A673 (cell line): ENCODE measurements around the gene RNGTT. TPM values are rescaled to one million over a fixed set of nuclear protein-coding genes. Genes with fewer than 3 reads are reported as not detected.

Source experiments
- Bru-seq: library from RNA; stranded (reverse); fragments of 400-500 nt; gene quantifications from one replicate; lab custom pipeline; 2021; lab: Mats Ljungman, UMichigan
- BruChase-seq, 2 experiments: library from RNA; stranded (reverse); fragments of 400-500 nt; gene quantifications; one replicate each; lab custom pipeline; 2021; lab: Mats Ljungman, UMichigan
- BruUV-seq: library from RNA; stranded (reverse); fragments of 400-500 nt; replicated peaks from 2 replicates; lab custom pipeline; 2021; lab: Mats Ljungman, UMichigan
- CTCF ChIA-PET: fragments of 300-600 bp; sonication (Branson Sonifier 250); formaldehyde crosslinking; loops from one replicate; lab custom pipeline; 2022; ENCODE audit warnings: antibody characterized with exemption; lab: Charles Lee
- POLR2A ChIA-PET: fragments of 300-600 bp; sonication (Branson Sonifier 250); formaldehyde crosslinking; loops from one replicate; lab custom pipeline; 2022; ENCODE audit warnings: antibody characterized with exemption; ENCODE audit not compliant: low non-redundant PET; lab: Charles Lee
- DNase-seq: peaks from one replicate; pipeline ENCODE4 v3.0.0-alpha.2; 2015; ENCODE audit warnings: low spot score
- H3K27ac ChIP-seq: fragments of 200-600 bp; sonication (generic); 2 replicates; pipeline ENCODE4 v1.5.1; 2016; ENCODE audit warnings: mixed run types, low read depth, mild to moderate bottlenecking, mixed read lengths, antibody characterized with exemption, low read length; ENCODE audit not compliant: poor library complexity, severe bottlenecking
- H3K27me3 ChIP-seq: fragments of 200-600 bp; sonication (generic); replicated peaks from 2 replicates; pipeline ENCODE4 v1.6.1; 2017; ENCODE audit warnings: mixed run types, low read depth, mild to moderate bottlenecking, mixed read lengths, antibody characterized with exemption, low read length; ENCODE audit not compliant: insufficient read depth, poor library complexity
- H3K36me3 ChIP-seq: fragments of 200-600 bp; sonication (generic); 2 replicates; pipeline ENCODE4 v1.6.1; 2016; ENCODE audit warnings: mixed run types, mild to moderate bottlenecking, mixed read lengths, antibody characterized with exemption, low read length; ENCODE audit not compliant: insufficient read depth, poor library complexity, severe bottlenecking
- H3K4me1 ChIP-seq: fragments of 200-600 bp; sonication (generic); 2 replicates; pipeline ENCODE4 v1.6.1; 2017; ENCODE audit warnings: mixed run types, mild to moderate bottlenecking, mixed read lengths, antibody characterized with exemption, low read length; ENCODE audit not compliant: insufficient read depth, poor library complexity, severe bottlenecking
- H3K4me3 ChIP-seq: fragments of 200-600 bp; sonication (generic); 2 replicates; pipeline ENCODE4 v1.5.1; 2016; ENCODE audit warnings: low read depth, mixed run types, mild to moderate bottlenecking, mixed read lengths, low read length; ENCODE audit not compliant: poor library complexity, severe bottlenecking
- H3K9me3 ChIP-seq: fragments of 200-600 bp; sonication (generic); 2 replicates; pipeline ENCODE4 v1.6.1; 2016; ENCODE audit warnings: mixed run types, low read depth, mild to moderate bottlenecking, mixed read lengths, antibody characterized with exemption, low read length; ENCODE audit not compliant: poor library complexity, severe bottlenecking
- CTCF ChIP-seq: fragments of 300-800, 200-600 bp; sonication (generic); conservative IDR thresholded peaks from 2 replicates; pipeline ENCODE4 v1.5.1; 2017; ENCODE audit warnings: low read depth, mild to moderate bottlenecking, antibody characterized with exemption, low read length, moderate library complexity, mixed read lengths
- EZH2 ChIP-seq: fragments of 200-600 bp; sonication (generic); IDR thresholded peaks from 2 replicates; pipeline ENCODE4 v1.6.1; 2017; ENCODE audit warnings: borderline replicate concordance, low read depth, mild to moderate bottlenecking, mixed read lengths, antibody characterized with exemption, low read length; ENCODE audit not compliant: poor library complexity, severe bottlenecking
- intact Hi-C: fragments of 100-400 bp; cut with micrococcal nuclease; formaldehyde crosslinking; loops from one replicate; pipeline ENCODE4 v1.10.0; 2022; ENCODE audit not compliant: unreplicated experiment
- long read RNA-seq: library from polyadenylated mRNA; stranded (forward); transcript quantifications from one replicate; pipeline ENCODE4 v2.0.0, GENCODE V29; 2022
- total RNA-seq: library from RNA; stranded (reverse); gene quantifications from 2 replicates; pipeline ENCODE4 v1.2.3, GENCODE V29; 2021

RNGTT gene
- total RNA-seq = 30.2 and 31.8 TPM in 2 replicates
- Bru-seq, nascent RNA = percentile 89 among the genes with signal in this experiment
- percentile 78 among the genes with signal in this experiment for BruChase-seq, experiment 1, labeled RNA remaining after a 2-hour chase
- BruChase-seq, experiment 2, labeled RNA remaining after a 6-hour chase = percentile 71 among the genes with signal in this experiment
- long read RNA-seq, full-length matches to known transcripts = 84 of 110 reads
- long read RNA-seq, partial matches to known transcripts = 5 of 110 reads
- long read RNA-seq, other reads (novel, unspliced or antisense) = 21 of 110 reads

- DNase-seq = peak; percentile 99
- ChIA-PET CTCF (interaction anchor here (1.0 to 1.1 kb wide), 2 partner anchors 19 to 117 kb away, joined by 3 to 9 read pairs; partner anchors contain the start of gene PNRC1), POLR2A (interaction anchor here (0.5 kb wide), 1 partner anchor 232 kb away, joined by 4 read pairs; no protein-coding TSS in a partner anchor)
- BruUV-seq = TSS peak; percentile 49
- TF ChIP-seq CTCF (no peak), EZH2 (no peak)
- H3K36me3 ChIP-seq = no peaks in the 10 kb centered on the region
- no peaks in the 10 kb centered on the region for H3K27me3 ChIP-seq
- H3K4me3 ChIP-seq = peak within 1 kb of the TSS; percentile 92
- intact Hi-C loops = no loop called here
- peaks cover 8% of the 10 kb centered on the region for H3K9me3 ChIP-seq
- peak within 1 kb of the TSS; percentile 86 for H3K27ac ChIP-seq
- H3K4me1 ChIP-seq = peaks cover 4% of the 10 kb centered on the region
These were observed at the start of gene RNGTT for GRCh38 chr6:88963139-88964090. Gene RNGTT, minus strand, starts transcription at chr6:88963618. Its CDS starts 209 bp downstream, at chr6:88963409.

- H3K9me3 ChIP-seq = no peaks in the 10 kb centered on the region
- ChIA-PET POLR2A (no interaction called here), CTCF (no interaction called here)
- BruUV-seq = no TSS peak
- no peaks in the 10 kb centered on the region for H3K27me3 ChIP-seq
- no peak overlapping the region for H3K27ac ChIP-seq
- no peak for TF ChIP-seq CTCF
- TF ChIP-seq EZH2 = no peak
- intact Hi-C loops = no loop called here
- H3K36me3 ChIP-seq = no peaks in the 10 kb centered on the region
- H3K4me1 ChIP-seq = peaks cover 5% of the 10 kb centered on the region
- no peak overlapping the region for H3K4me3 ChIP-seq
- no peak for DNase-seq
These were observed 48.0 kb upstream of the RNGTT start for GRCh38 chr6:89011436-89011835.

DNA sequence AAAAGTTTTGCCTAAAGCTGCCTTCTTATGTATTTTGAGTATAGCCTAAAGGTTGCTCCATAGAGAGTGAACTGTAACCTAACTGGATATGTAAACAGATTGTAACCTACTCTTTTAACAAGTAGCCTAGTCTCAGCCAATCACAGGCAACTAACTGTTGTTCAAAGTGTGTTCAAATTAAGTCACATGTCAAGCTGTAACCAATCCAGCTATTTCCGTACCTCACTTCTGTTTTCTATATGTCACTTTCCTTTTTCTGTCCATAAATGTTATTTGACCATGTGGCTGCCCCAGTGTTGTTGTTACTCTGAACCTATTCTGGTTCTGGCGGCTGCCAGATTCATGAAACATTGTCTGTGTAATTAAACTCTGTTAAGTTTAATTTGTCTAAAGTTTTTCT, 47.4 kb upstream of the RNGTT start:
- TF ChIP-seq EZH2 = no peak
- no peak for DNase-seq
- intact Hi-C loops = no loop called here
- Histone ChIP-seq H3K4me3 (no peak overlapping the region), H3K36me3 (no peaks in the 10 kb centered on the region), H3K27ac (no peak overlapping the region), H3K9me3 (no peaks in the 10 kb centered on the region), H3K27me3 (no peaks in the 10 kb centered on the region), H3K4me1 (peaks cover 5% of the 10 kb centered on the region)
- ChIA-PET POLR2A (no interaction called here), CTCF (no interaction called here)
- BruUV-seq = no TSS peak
